IMR-90 (cell line): Measurements from ENCODE around the gene LRP3. TPM values are rescaled to one million over a fixed set of nuclear protein-coding genes. Genes with fewer than 3 reads are reported as not detected.

Experiments
- ATAC-seq: fragments of 200-7000 bp; cut with Tn5 transposase; 2 replicates; pipeline ENCODE4 v1.9.1; 2020; ENCODE audit warnings: low read depth, mild to moderate bottlenecking, moderate library complexity
- BruUV-seq: library from RNA; stranded (reverse); fragments of 400-500 nt; replicated peaks from 2 replicates; lab custom pipeline; 2021; lab: Mats Ljungman, UMichigan
- CTCF ChIA-PET: fragments of 300-600 bp; formaldehyde crosslinking; extraction: SDS; loops from one replicate; lab custom pipeline; 2021; ENCODE audit warnings: antibody characterized with exemption; lab: Yijun Ruan, JAX
- POLR2A ChIA-PET: fragments of 300-600 bp; sonication (Branson Sonifier 250); formaldehyde crosslinking; loops from one replicate; lab custom pipeline; 2022; ENCODE audit warnings: antibody characterized with exemption; ENCODE audit not compliant: unreplicated experiment; lab: Charles Lee
- DNase-seq: peaks from one replicate; pipeline ENCODE4 v3.0.0; 2013
- H2AFZ ChIP-seq: replicated peaks from 2 replicates; pipeline ENCODE3; 2013; ENCODE audit warnings: low read length, mild to moderate bottlenecking; ENCODE audit not compliant: poor library complexity
- H2AK5ac ChIP-seq: 2 replicates; pipeline ENCODE4 v1.6.1; 2013; ENCODE audit warnings: low read depth, low read length, inconsistent platforms
- H2AK9ac ChIP-seq: replicated peaks from 2 replicates; pipeline ENCODE3; 2013; ENCODE audit warnings: mild to moderate bottlenecking, low read depth, low read length, moderate library complexity; ENCODE audit not compliant: poor library complexity
- H2BK120ac ChIP-seq: 2 replicates; pipeline ENCODE4 v1.6.1; 2013; ENCODE audit warnings: low read depth, low read length, inconsistent platforms
- H2BK15ac ChIP-seq: 3 replicates; pipeline ENCODE4 v1.6.1; 2013; ENCODE audit warnings: low read depth, low read length, inconsistent platforms
- H2BK20ac ChIP-seq: 2 replicates; pipeline ENCODE4 v1.6.1; 2013; ENCODE audit warnings: low read depth, mild to moderate bottlenecking, inconsistent platforms, low read length, moderate library complexity
- H2BK5ac ChIP-seq: 2 replicates; pipeline ENCODE4 v1.6.1; 2013; ENCODE audit warnings: mild to moderate bottlenecking, low read depth, low read length, inconsistent platforms; ENCODE audit not compliant: poor library complexity, severe bottlenecking
- H3K14ac ChIP-seq: replicated peaks from 2 replicates; pipeline ENCODE4 v1.6.1; 2013; ENCODE audit warnings: low read depth, low read length, inconsistent platforms
- H3K18ac ChIP-seq: 2 replicates; pipeline ENCODE4 v1.6.1; 2013; ENCODE audit warnings: low read depth, low read length, control low read depth
- H3K23ac ChIP-seq: 2 replicates; pipeline ENCODE4 v1.6.1; 2013; ENCODE audit warnings: low read depth, low read length, inconsistent platforms
- H3K27ac ChIP-seq: 2 replicates; pipeline ENCODE4 v1.5.1; 2013; ENCODE audit warnings: mild to moderate bottlenecking, control low read depth, low read length; ENCODE audit not compliant: insufficient read depth
- H3K27me3 ChIP-seq: 2 replicates; pipeline ENCODE4 v1.6.1; 2013; ENCODE audit warnings: low read length; ENCODE audit not compliant: control insufficient read depth, insufficient read depth
- H3K36me3 ChIP-seq: 2 replicates; pipeline ENCODE4 v1.6.1; 2013; ENCODE audit warnings: low read length, mixed read lengths; ENCODE audit not compliant: control insufficient read depth, insufficient read depth
- H3K4ac ChIP-seq: 2 replicates; pipeline ENCODE4 v1.6.1; 2013; ENCODE audit warnings: low read depth, low read length, inconsistent platforms
- H3K4me1 ChIP-seq: 2 replicates; pipeline ENCODE4 v1.6.1; 2013; ENCODE audit warnings: low read length, mixed read lengths; ENCODE audit not compliant: control insufficient read depth, insufficient read depth
- H3K4me2 ChIP-seq: 2 replicates; pipeline ENCODE4 v1.6.1; 2013; ENCODE audit warnings: low read depth, mild to moderate bottlenecking, control low read depth, low read length, moderate library complexity
- H3K4me3 ChIP-seq: 2 replicates; pipeline ENCODE4 v1.5.1; 2013; ENCODE audit warnings: low read depth, mild to moderate bottlenecking, control low read depth, low read length, moderate library complexity; ENCODE audit not compliant: insufficient read depth
- H3K56ac ChIP-seq: 2 replicates; pipeline ENCODE4 v1.6.1; 2013; ENCODE audit warnings: low read length, inconsistent platforms; ENCODE audit not compliant: insufficient read depth; ENCODE audit errors: extremely low read depth
- H3K79me1 ChIP-seq, 2 experiments: 2 replicates each; pipeline ENCODE4 v1.6.1; 2013; ENCODE audit warnings: low read length in 2 of 2, inconsistent platforms in 1 of 2, low read depth in 1 of 2
- H3K9ac ChIP-seq: 2 replicates; pipeline ENCODE4 v1.6.1; 2013; ENCODE audit warnings: low read depth, low read length, control low read depth
- H3K9me1 ChIP-seq: 2 replicates; pipeline ENCODE4 v1.6.1; 2013; ENCODE audit warnings: low read length, inconsistent platforms; ENCODE audit not compliant: insufficient read depth
- H3K9me3 ChIP-seq: 2 replicates; pipeline ENCODE4 v1.6.1; 2013; ENCODE audit warnings: low read length; ENCODE audit not compliant: control insufficient read depth, insufficient read depth
- H4K20me1 ChIP-seq: 2 replicates; pipeline ENCODE4 v1.6.1; 2013; ENCODE audit warnings: low read length, inconsistent platforms; ENCODE audit not compliant: insufficient read depth
- H4K5ac ChIP-seq: 2 replicates; pipeline ENCODE4 v1.6.1; 2013; ENCODE audit warnings: mild to moderate bottlenecking, low read depth, low read length, control low read depth
- H4K8ac ChIP-seq, 2 experiments: 2 replicates each; pipeline ENCODE4 v1.6.1; 2013; ENCODE audit warnings: low read depth in 2 of 2, low read length in 2 of 2, control low read depth in 1 of 2, inconsistent platforms in 1 of 2
- H4K91ac ChIP-seq: 2 replicates; pipeline ENCODE4 v1.6.1; 2013; ENCODE audit warnings: low read depth, low read length, inconsistent platforms; ENCODE audit not compliant: insufficient read depth
- BHLHE40 ChIP-seq: fragments of 150-350 bp; IDR thresholded peaks from 2 replicates; pipeline ENCODE4 v1.6.1; 2016; ENCODE audit warnings: mild to moderate bottlenecking, low read depth, low read length
- CEBPB ChIP-seq: IDR thresholded peaks from 2 replicates; pipeline ENCODE4 v1.6.1; 2012; ENCODE audit warnings: low read depth, low read length, improper control_type of control experiment
- CHD1 ChIP-seq: IDR thresholded peaks from 2 replicates; pipeline ENCODE4 v1.6.1; 2012; ENCODE audit warnings: low read depth, low read length, improper control_type of control experiment
- ELK1 ChIP-seq: fragments of 150-350 bp; IDR thresholded peaks from 2 replicates; pipeline ENCODE4 v1.6.1; 2016; ENCODE audit warnings: low read depth, mild to moderate bottlenecking, low read length, moderate library complexity, borderline replicate concordance
- FOS ChIP-seq: fragments of 150-350 bp; IDR thresholded peaks from 2 replicates; pipeline ENCODE4 v1.6.1; 2016; ENCODE audit warnings: low read depth, low read length
- MAFK ChIP-seq: IDR thresholded peaks from 2 replicates; pipeline ENCODE4 v1.6.1; 2012; ENCODE audit warnings: low read depth, low read length, improper control_type of control experiment
- MAZ ChIP-seq: IDR thresholded peaks from 2 replicates; pipeline ENCODE4 v1.6.1; 2012; ENCODE audit warnings: low read depth, mild to moderate bottlenecking, low read length, improper control_type of control experiment, moderate library complexity, borderline replicate concordance
- MXI1 ChIP-seq: IDR thresholded peaks from 2 replicates; pipeline ENCODE4 v1.6.1; 2012; ENCODE audit warnings: low read depth, mild to moderate bottlenecking, low read length, moderate library complexity, borderline replicate concordance
- NFE2L2 ChIP-seq: fragments of 150-350 bp; IDR thresholded peaks from 2 replicates; pipeline ENCODE4 v1.6.1; 2016; ENCODE audit warnings: low read depth, mild to moderate bottlenecking, low read length
- POLR2A ChIP-seq: IDR thresholded peaks from 2 replicates; pipeline ENCODE4 v1.6.1; 2012; ENCODE audit warnings: mild to moderate bottlenecking, low read depth, low read length
- RAD21 ChIP-seq: IDR thresholded peaks from 2 replicates; pipeline ENCODE4 v1.6.1; 2012; ENCODE audit warnings: low read length, improper control_type of control experiment
- RCOR1 ChIP-seq: IDR thresholded peaks from 2 replicates; pipeline ENCODE4 v1.6.1; 2012; ENCODE audit warnings: mild to moderate bottlenecking, low read length, improper control_type of control experiment; ENCODE audit not compliant: insufficient replicate concordance
- RFX5 ChIP-seq: IDR thresholded peaks from 2 replicates; pipeline ENCODE4 v1.8.0; 2012; ENCODE audit warnings: low read depth, mild to moderate bottlenecking, low read length, moderate library complexity
- SMC3 ChIP-seq: fragments of 150-350 bp; IDR thresholded peaks from 2 replicates; pipeline ENCODE4 v1.6.1; 2016; ENCODE audit warnings: low read depth, mild to moderate bottlenecking, antibody characterized with exemption, low read length, moderate library complexity
- USF2 ChIP-seq: fragments of 150-350 bp; IDR thresholded peaks from 2 replicates; pipeline ENCODE4 v1.6.1; 2017; ENCODE audit warnings: mild to moderate bottlenecking, antibody characterized with exemption, low read length, low read depth
- WGBS, 2 experiments: methylation state at CpG; one replicate each; pipeline versions ENCODE4 v1.1.5 to v1.1.7; 2013; ENCODE audit warnings: missing lambda C conversion rate in 2 of 2; ENCODE audit not compliant: insufficient read length in 1 of 2; ENCODE audit errors: extremely low coverage in 2 of 2; 5-methylcytosine and 5-hydroxymethylcytosine counted together
- dilution Hi-C: fragments of 300-500 bp; cut with HindIII; formaldehyde crosslinking; loops from one replicate; pipeline ENCODE4 v1.14.3; 2018; ENCODE audit warnings: low sequenced_read_pairs; ENCODE audit not compliant: unreplicated experiment
- in situ Hi-C: fragments of 300-500 bp; cut with MboI; formaldehyde crosslinking; loops from 3 replicates; pipeline ENCODE4 v1.14.3; 2019; ENCODE audit warnings: low sequenced_read_pairs, inconsistent platforms, mixed read lengths
- intact Hi-C: fragments of 100-400 bp; cut with micrococcal nuclease; formaldehyde crosslinking; loops from 2 replicates; pipeline ENCODE4 v1.10.0; 2022
- polyA plus RNA-seq, 3 experiments: library from polyadenylated mRNA; depleted of rRNA; stranded (reverse); fragments of >200 nt; gene quantifications; 2 replicates each; pipeline ENCODE4 v1.2.3, GENCODE V29; 2012; ENCODE audit warnings: low replicate concordance in 1 of 3
- total RNA-seq: library from RNA; depleted of rRNA; stranded (reverse); fragments of >200 nt; gene quantifications from 2 replicates; pipeline ENCODE4 v1.2.3, GENCODE V29; 2012
- TF ChIP-seq, protein P1 (sequence below): conservative IDR thresholded peaks from 2 replicates; pipeline ENCODE4 v1.5.1; 2012; ENCODE audit warnings: mild to moderate bottlenecking, low read depth, low read length, improper control_type of control experiment

The LRP3 gene
- total and polyA plus RNA-seq, 2 of the 4 experiments (the other 2 are of a cell fraction): 8.4 to 20.2 TPM

DNA sequence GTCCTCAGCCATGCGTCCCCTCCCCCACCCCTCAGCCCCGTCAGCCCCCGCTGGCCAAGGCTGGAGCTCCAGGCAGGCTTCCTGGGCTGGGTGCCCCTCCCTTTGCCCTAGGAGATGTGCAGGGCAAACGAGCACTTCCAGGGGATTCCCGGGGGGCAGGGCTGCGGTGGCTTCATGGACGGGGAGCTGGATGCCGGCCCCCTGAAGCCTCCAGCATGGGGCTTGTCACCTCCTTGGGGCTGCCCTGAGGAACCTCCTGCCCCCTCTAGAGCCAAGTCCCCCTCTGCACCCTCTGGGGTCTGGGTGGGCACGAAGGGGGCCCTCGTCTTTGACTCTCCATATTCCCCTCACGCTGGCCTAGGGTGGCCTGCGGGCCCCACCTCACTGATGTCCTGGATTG is 56.9 kb downstream of the LRP3 start:
- no CpG with 5 or more reads among the region's 12 CpGs for WGBS, 2 experiments
- ATAC-seq (no peak), DNase-seq (no peak)
- H3K56ac ChIP-seq: no peak overlapping the region
- H2BK15ac ChIP-seq: no peak overlapping the region
- no peak overlapping the region for H4K91ac ChIP-seq
- no peak overlapping the region for H3K4ac ChIP-seq
- no peak for TF ChIP-seq BHLHE40
- TF ChIP-seq RFX5: no peak
- TF ChIP-seq POLR2A: no peak
- no peak for TF ChIP-seq RAD21
- no peak for TF ChIP-seq USF2
- no peak for TF ChIP-seq RCOR1
- no peak for TF ChIP-seq ELK1
- no peak for TF ChIP-seq MAFK
- no peak for TF ChIP-seq CHD1
- no peak for TF ChIP-seq NFE2L2
- TF ChIP-seq, protein P1, sequence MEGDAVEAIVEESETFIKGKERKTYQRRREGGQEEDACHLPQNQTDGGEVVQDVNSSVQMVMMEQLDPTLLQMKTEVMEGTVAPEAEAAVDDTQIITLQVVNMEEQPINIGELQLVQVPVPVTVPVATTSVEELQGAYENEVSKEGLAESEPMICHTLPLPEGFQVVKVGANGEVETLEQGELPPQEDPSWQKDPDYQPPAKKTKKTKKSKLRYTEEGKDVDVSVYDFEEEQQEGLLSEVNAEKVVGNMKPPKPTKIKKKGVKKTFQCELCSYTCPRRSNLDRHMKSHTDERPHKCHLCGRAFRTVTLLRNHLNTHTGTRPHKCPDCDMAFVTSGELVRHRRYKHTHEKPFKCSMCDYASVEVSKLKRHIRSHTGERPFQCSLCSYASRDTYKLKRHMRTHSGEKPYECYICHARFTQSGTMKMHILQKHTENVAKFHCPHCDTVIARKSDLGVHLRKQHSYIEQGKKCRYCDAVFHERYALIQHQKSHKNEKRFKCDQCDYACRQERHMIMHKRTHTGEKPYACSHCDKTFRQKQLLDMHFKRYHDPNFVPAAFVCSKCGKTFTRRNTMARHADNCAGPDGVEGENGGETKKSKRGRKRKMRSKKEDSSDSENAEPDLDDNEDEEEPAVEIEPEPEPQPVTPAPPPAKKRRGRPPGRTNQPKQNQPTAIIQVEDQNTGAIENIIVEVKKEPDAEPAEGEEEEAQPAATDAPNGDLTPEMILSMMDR: no peak
- no peak for TF ChIP-seq MAZ
- TF ChIP-seq MXI1: no peak
- no peak for TF ChIP-seq SMC3
- no peak for TF ChIP-seq CEBPB
- TF ChIP-seq FOS: no peak
- H4K20me1 ChIP-seq: no peaks in the 10 kb centered on the region
- no peaks in the 10 kb centered on the region for H3K79me1 ChIP-seq
- no peak overlapping the region for H2BK120ac ChIP-seq
- no peak overlapping the region for H4K8ac ChIP-seq
- H2AFZ ChIP-seq: no peak overlapping the region
- no peak overlapping the region for H3K9ac ChIP-seq
- intact Hi-C loops: no loop called here
- no peak overlapping the region for H3K4me2 ChIP-seq
- H3K27me3 ChIP-seq: peaks cover 7% of the 10 kb centered on the region
- ChIA-PET POLR2A (no interaction called here), CTCF (interaction anchor here (0.5 kb wide), 1 partner anchor 796 kb away, joined by 6 read pairs; no protein-coding TSS in a partner anchor)
- H3K9me3 ChIP-seq: no peaks in the 10 kb centered on the region
- no peak overlapping the region for H4K5ac ChIP-seq
- in situ Hi-C loops: no loop called here
- no peaks in the 10 kb centered on the region for H3K36me3 ChIP-seq
- no peak overlapping the region for H3K4me3 ChIP-seq
- H2AK5ac ChIP-seq: no peak overlapping the region
- H3K27ac ChIP-seq: no peak overlapping the region
- H3K23ac ChIP-seq: no peak overlapping the region
- H3K18ac ChIP-seq: no peak overlapping the region
- no peak overlapping the region for H3K14ac ChIP-seq
- no peaks in the 10 kb centered on the region for H3K4me1 ChIP-seq
- no peak overlapping the region for H2BK20ac ChIP-seq
- no TSS peak for BruUV-seq
- H2AK9ac ChIP-seq: no peak overlapping the region
- H3K9me1 ChIP-seq: 0 out of 2 replicates have a peak, but pooled peaks cover 12% of the 10 kb centered on the region
- no peak overlapping the region for H2BK5ac ChIP-seq
- dilution Hi-C loops: no loop called here
